HCT116 (cell line): Measurements from ENCODE around the gene MSH6.

Experiments used
- POLR2A ChIP-seq: IDR thresholded peaks from 2 replicates; pipeline ENCODE4 v1.7.0; 2011; ENCODE audit warnings: borderline replicate concordance; ENCODE audit not compliant: insufficient read depth, insufficient read length; ENCODE audit errors: extremely low read depth
- POLR2AphosphoS5 ChIP-seq: IDR thresholded peaks from 2 replicates; pipeline ENCODE4 v1.6.1; 2011; ENCODE audit warnings: mild to moderate bottlenecking, low read depth, low read length, moderate library complexity
- YY1 ChIP-seq: IDR thresholded peaks from 2 replicates; pipeline ENCODE4 v1.6.1; 2011; ENCODE audit warnings: low read length, low read depth, moderate library complexity, mild to moderate bottlenecking; ENCODE audit not compliant: insufficient replicate concordance; ENCODE audit errors: extremely low read depth
- ZNF274 ChIP-seq: fragments of 200-500 bp; sonication (Bioruptor generic); IDR thresholded peaks from 2 replicates; pipeline ENCODE4 v1.6.1; 2014; ENCODE audit warnings: mild to moderate bottlenecking, low read depth, low read length, inconsistent platforms

GRCh38 chr2:47772343-47772742 is 10.6 kb upstream of the MSH6 start:
- TF ChIP-seq POLR2A, result no peak
- TF ChIP-seq POLR2AphosphoS5, result no peak
- TF ChIP-seq ZNF274, result no peak
- TF ChIP-seq YY1, result no peak
